Measurements from ENCODE around the gene ANGPTL3.
"Not testable (repeated sequence)": the region's sequence is repeated elsewhere in the genome, so short reads cannot be mapped to it uniquely, and the experiment has no call there.

ANGPTL3 gene

DNA sequence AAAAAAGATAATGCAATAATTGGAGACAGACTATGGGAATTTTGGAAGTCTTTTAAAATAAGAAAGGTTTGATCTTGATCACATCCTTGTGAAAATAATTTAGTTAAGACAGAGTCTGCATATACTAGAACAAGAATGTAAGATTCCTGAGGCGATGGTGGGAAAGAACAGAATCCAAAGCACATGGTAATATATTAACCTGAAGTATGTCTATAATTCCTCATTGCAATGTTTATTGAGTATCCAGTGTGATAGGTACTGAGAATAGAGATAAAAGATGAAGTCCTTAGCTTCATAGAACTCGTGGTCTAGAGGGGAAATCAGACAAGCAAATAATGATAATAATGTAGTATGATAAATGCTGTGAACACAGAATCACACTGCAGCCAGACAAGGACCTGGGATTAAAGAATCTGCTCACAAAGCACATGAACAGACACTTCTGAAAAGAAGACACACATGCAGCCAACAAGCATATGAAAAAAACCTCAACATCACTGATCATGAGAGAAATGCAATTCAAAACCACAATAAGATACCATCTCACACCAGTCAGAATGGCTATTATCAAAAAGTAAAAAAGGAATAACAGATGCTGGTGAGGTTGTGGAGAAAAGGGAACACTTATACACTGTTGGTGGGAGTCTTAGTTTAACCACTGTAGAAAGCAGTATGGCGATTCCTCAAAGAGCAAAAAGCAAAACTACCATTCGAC lies 6.9 kb upstream of the ANGPTL3 start:
- H3K27ac ChIP-seq (ENCODE audit: low read depth, low read length), result no peak overlapping the region
- H3K9me3 ChIP-seq (ENCODE audit: control insufficient read depth in 1 of 2, low read length in 2 of 2), result no peaks in the 10 kb centered on the region
- no peak overlapping the region for H3K4me3 ChIP-seq (ENCODE audit: low read depth in 1 of 2, low read length in 2 of 2)
- no peaks in the 10 kb centered on the region for H3K27me3 ChIP-seq (ENCODE audit: control insufficient read depth in 1 of 2, insufficient read depth in 2 of 2, low read length in 2 of 2)
- H3K4me1 ChIP-seq (ENCODE audit: control insufficient read depth in 1 of 2, insufficient read depth in 2 of 2, low read length in 2 of 2), result no peaks in the 10 kb centered on the region
- no peak overlapping the region for H3K9ac ChIP-seq (ENCODE audit: low read depth in 1 of 2, low read length in 2 of 2)
- no peaks in the 10 kb centered on the region for H3K36me3 ChIP-seq (ENCODE audit: control insufficient read depth in 1 of 2, insufficient read depth in 2 of 2, low read length in 2 of 2)

DNA sequence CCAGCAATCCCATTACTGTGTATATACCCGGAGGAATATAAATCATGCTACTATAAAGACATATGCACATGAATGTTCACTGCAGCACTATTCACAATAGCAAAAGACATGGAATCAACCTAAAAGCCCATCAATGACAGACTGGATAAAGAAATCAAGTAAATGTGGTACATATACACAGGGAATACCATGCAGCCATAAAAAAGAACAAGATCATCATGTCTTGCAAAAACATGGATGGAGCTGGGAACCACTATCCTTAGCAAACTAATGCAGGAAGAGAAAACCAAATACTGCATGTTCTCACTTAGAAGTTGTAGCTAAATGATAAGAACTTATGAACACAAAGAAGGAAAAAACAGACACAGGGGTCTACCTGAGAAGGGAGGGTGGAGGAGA lies 6.4 kb upstream of the ANGPTL3 start:
- no peaks in the 10 kb centered on the region for H3K36me3 ChIP-seq (ENCODE audit: control insufficient read depth in 1 of 2, insufficient read depth in 2 of 2, low read length in 2 of 2)
- H3K9me3 ChIP-seq (ENCODE audit: control insufficient read depth in 1 of 2, low read length in 2 of 2), result no peaks in the 10 kb centered on the region
- H3K27ac ChIP-seq (ENCODE audit: low read depth, low read length), result no peak overlapping the region
- H3K9ac ChIP-seq (ENCODE audit: low read depth in 1 of 2, low read length in 2 of 2), result no peak overlapping the region
- H3K27me3 ChIP-seq (ENCODE audit: control insufficient read depth in 1 of 2, insufficient read depth in 2 of 2, low read length in 2 of 2), result no peaks in the 10 kb centered on the region
- no peak overlapping the region for H3K4me3 ChIP-seq (ENCODE audit: low read depth in 1 of 2, low read length in 2 of 2)
- no peaks in the 10 kb centered on the region for H3K4me1 ChIP-seq (ENCODE audit: control insufficient read depth in 1 of 2, insufficient read depth in 2 of 2, low read length in 2 of 2)

DNA sequence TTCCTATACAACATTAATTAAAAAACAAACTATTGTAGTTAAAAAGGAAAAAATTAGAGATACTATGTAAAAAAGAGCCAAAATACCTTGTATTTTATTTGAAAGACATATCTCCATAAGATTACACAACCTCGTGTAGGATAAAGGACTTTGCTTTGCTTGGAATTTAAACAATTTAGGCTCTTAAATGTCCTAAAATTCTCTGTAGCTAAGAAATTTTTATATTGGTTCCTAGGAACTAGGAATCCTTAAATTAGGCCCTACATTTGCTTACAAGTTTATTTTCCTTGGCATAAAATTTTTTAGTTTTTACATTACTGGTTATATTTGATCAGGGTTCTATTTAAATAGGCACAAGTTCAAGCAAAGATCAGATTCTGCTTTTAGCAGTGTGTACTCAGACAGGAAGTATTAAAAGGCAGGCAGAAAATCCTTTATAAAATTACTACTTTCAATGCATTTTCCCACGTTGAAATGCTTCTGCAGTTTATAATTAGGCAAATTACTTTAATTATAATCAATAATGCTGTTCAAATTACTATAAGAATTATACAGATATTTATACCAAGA lies 3.4 kb upstream of the ANGPTL3 start:
- Histone ChIP-seq H3K36me3 (ENCODE audit: control insufficient read depth in 1 of 2, insufficient read depth in 2 of 2, low read length in 2 of 2) (no peaks in the 10 kb centered on the region), H3K27ac (ENCODE audit: low read depth, low read length) (no peak overlapping the region), H3K9me3 (ENCODE audit: control insufficient read depth in 1 of 2, low read length in 2 of 2) (no peaks in the 10 kb centered on the region), H3K4me3 (ENCODE audit: low read depth in 1 of 2, low read length in 2 of 2) (no peak overlapping the region), H3K4me1 (ENCODE audit: control insufficient read depth in 1 of 2, insufficient read depth in 2 of 2, low read length in 2 of 2) (no peaks in the 10 kb centered on the region), H3K9ac (ENCODE audit: low read depth in 1 of 2, low read length in 2 of 2) (no peak overlapping the region), H3K27me3 (ENCODE audit: control insufficient read depth in 1 of 2, insufficient read depth in 2 of 2, low read length in 2 of 2) (no peaks in the 10 kb centered on the region)

DNA sequence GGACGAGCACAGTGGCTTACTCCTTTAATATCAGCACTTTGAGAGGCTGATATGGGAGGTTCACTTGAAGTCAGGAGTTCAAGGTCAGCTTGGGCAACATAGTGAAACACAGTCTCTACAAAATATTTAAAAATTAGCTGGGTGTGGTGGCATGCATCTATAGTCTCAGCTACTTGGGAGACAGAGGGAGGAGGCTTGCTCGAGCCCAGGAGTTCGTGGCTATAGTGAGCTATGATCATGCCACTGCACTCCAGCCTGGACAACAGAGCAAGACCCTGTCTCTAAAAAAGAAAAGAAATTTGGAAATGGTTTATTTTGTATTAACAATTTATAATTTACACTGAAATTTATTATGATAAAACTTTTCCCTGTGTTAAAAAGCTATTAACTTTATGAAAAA lies 1.7 kb upstream of the ANGPTL3 start:
- no peak overlapping the region for H3K4me3 ChIP-seq (ENCODE audit: low read depth in 1 of 2, low read length in 2 of 2)
- no peaks in the 10 kb centered on the region for H3K4me1 ChIP-seq (ENCODE audit: control insufficient read depth in 1 of 2, insufficient read depth in 2 of 2, low read length in 2 of 2)
- H3K27ac ChIP-seq (ENCODE audit: low read depth, low read length), result no peak overlapping the region
- no peaks in the 10 kb centered on the region for H3K36me3 ChIP-seq (ENCODE audit: control insufficient read depth in 1 of 2, insufficient read depth in 2 of 2, low read length in 2 of 2)
- no peak overlapping the region for H3K9ac ChIP-seq (ENCODE audit: low read depth in 1 of 2, low read length in 2 of 2)
- no peaks in the 10 kb centered on the region for H3K27me3 ChIP-seq (ENCODE audit: control insufficient read depth in 1 of 2, insufficient read depth in 2 of 2, low read length in 2 of 2)
- no peaks in the 10 kb centered on the region for H3K9me3 ChIP-seq (ENCODE audit: control insufficient read depth in 1 of 2, low read length in 2 of 2)

DNA sequence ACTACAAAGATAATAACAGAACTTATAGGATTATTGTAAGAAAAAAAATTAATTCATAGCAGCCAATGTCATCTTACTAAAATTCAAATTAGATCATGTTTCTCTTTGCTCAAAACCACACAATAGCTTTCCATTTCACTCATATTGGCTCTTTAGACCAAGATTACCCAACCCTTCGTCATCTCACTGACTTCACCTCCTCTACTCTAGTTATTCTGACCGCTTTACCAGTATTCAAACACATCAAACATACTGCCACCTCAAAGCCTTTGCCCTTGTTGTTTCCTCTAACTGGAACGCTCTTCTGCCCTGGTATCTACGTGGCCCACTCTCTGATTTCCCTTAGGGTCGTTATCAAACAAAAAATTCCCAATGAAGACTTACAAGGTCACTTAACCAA lies 1.7 kb downstream of the ANGPTL3 start:
- H3K4me1 ChIP-seq (ENCODE audit: control insufficient read depth in 1 of 2, insufficient read depth in 2 of 2, low read length in 2 of 2), result no peaks in the 10 kb centered on the region
- H3K9ac ChIP-seq (ENCODE audit: low read depth in 1 of 2, low read length in 2 of 2), result no peak overlapping the region
- no peaks in the 10 kb centered on the region for H3K9me3 ChIP-seq (ENCODE audit: control insufficient read depth in 1 of 2, low read length in 2 of 2)
- H3K27me3 ChIP-seq (ENCODE audit: control insufficient read depth in 1 of 2, insufficient read depth in 2 of 2, low read length in 2 of 2), result no peaks in the 10 kb centered on the region
- no peak overlapping the region for H3K4me3 ChIP-seq (ENCODE audit: low read depth in 1 of 2, low read length in 2 of 2)
- H3K27ac ChIP-seq (ENCODE audit: low read depth, low read length), result no peak overlapping the region
- no peaks in the 10 kb centered on the region for H3K36me3 ChIP-seq (ENCODE audit: control insufficient read depth in 1 of 2, insufficient read depth in 2 of 2, low read length in 2 of 2)

DNA sequence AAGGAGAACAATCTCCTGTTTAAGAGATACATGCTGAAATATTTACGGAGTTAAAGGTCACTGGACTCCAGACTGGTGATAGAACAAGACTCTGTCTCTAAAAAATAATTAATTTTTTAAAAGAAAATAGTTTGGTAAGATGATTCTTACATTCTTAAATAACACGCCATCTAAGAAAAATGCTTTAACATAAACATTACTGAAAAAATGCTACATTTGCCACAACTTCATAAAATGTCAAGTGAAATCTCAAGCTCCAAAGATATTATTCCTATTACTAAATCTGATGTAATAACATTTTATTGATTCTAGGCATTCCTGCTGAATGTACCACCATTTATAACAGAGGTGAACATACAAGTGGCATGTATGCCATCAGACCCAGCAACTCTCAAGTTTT lies 4.1 kb downstream of the ANGPTL3 start:
- Histone ChIP-seq H3K4me1 (ENCODE audit: control insufficient read depth in 1 of 2, insufficient read depth in 2 of 2, low read length in 2 of 2) (no peaks in the 10 kb centered on the region), H3K9ac (ENCODE audit: low read depth in 1 of 2, low read length in 2 of 2) (no peak overlapping the region), H3K9me3 (ENCODE audit: control insufficient read depth in 1 of 2, low read length in 2 of 2) (no peaks in the 10 kb centered on the region), H3K4me3 (ENCODE audit: low read depth in 1 of 2, low read length in 2 of 2) (no peak overlapping the region), H3K36me3 (ENCODE audit: control insufficient read depth in 1 of 2, insufficient read depth in 2 of 2, low read length in 2 of 2) (no peaks in the 10 kb centered on the region), H3K27me3 (ENCODE audit: control insufficient read depth in 1 of 2, insufficient read depth in 2 of 2, low read length in 2 of 2) (no peaks in the 10 kb centered on the region), H3K27ac (ENCODE audit: low read depth, low read length) (no peak overlapping the region)

DNA sequence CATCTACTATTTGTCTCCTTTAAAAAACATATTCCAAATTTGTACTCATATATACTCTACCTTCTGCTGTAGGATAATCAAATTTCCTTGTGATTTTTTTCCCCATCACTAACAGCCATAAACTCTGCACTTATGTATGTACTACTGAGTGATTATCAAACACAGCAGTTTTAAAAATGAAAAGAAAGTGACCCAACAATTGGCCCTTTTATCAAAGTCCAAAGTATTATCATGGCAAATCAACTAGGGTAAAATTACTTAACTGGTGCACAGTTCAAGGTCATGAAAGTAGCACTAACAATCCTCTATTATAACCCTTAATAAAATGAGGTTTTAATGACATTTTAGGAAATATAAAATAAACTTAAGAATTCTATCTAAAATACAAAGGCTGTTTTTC lies 11.6 kb downstream of the ANGPTL3 start:
- H3K9me3 ChIP-seq (ENCODE audit: control insufficient read depth in 1 of 2, low read length in 2 of 2), result no peaks in the 10 kb centered on the region
- no peak overlapping the region for H3K4me3 ChIP-seq (ENCODE audit: low read depth in 1 of 2, low read length in 2 of 2)
- no peak overlapping the region for H3K9ac ChIP-seq (ENCODE audit: low read depth in 1 of 2, low read length in 2 of 2)
- no peak overlapping the region for H3K27ac ChIP-seq (ENCODE audit: low read depth, low read length)
- H3K36me3 ChIP-seq (ENCODE audit: control insufficient read depth in 1 of 2, insufficient read depth in 2 of 2, low read length in 2 of 2), result no peaks in the 10 kb centered on the region
- no peaks in the 10 kb centered on the region for H3K27me3 ChIP-seq (ENCODE audit: control insufficient read depth in 1 of 2, insufficient read depth in 2 of 2, low read length in 2 of 2)
- no peaks in the 10 kb centered on the region for H3K4me1 ChIP-seq (ENCODE audit: control insufficient read depth in 1 of 2, insufficient read depth in 2 of 2, low read length in 2 of 2)

DNA sequence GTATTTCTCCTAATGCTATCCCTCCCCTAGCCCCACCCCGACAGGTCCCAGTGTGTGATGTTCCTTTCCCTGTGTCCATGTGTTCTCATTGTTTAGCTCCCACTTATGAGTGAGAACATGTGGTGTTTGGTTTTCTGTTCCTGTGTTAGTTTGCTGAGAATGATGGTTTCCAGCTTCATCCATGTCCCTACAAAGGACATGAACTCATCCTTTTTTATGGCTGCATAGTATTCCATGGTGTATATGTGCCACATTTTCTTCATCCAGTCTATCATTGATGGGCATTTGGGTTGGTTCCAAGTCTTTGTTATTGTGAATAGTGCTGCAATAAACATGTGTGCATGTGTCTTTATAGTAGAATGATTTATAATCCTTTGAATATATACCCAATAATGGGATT lies 13.3 kb downstream of the ANGPTL3 start:
- H3K27ac ChIP-seq (ENCODE audit: low read depth, low read length); H3K9ac ChIP-seq (ENCODE audit: low read depth in 1 of 2, low read length in 2 of 2); H3K27me3 ChIP-seq (ENCODE audit: control insufficient read depth in 1 of 2, insufficient read depth in 2 of 2, low read length in 2 of 2); H3K4me3 ChIP-seq (ENCODE audit: low read depth in 1 of 2, low read length in 2 of 2); H3K9me3 ChIP-seq (ENCODE audit: control insufficient read depth in 1 of 2, low read length in 2 of 2); H3K36me3 ChIP-seq (ENCODE audit: control insufficient read depth in 1 of 2, insufficient read depth in 2 of 2, low read length in 2 of 2); H3K4me1 ChIP-seq (ENCODE audit: control insufficient read depth in 1 of 2, insufficient read depth in 2 of 2, low read length in 2 of 2): not testable (repeated sequence)

DNA sequence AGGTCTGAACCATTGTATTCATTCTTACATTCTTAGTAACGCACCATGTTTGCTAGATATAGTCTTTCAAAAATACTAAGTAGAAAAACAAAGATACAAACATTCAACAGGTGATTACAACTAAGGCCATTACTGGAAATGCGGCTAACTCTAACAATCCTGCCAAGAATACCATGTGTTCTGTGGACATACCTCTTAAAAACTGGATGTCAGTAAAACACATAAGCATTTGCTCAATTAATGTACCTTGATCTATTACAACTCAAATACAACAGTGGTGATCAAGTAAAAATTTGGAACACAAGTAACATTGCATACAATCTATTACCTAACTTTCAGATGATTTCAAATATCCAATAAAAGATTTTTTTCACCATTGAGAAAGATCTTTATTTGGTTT lies 15.4 kb downstream of the ANGPTL3 start:
- Histone ChIP-seq H3K27ac (ENCODE audit: low read depth, low read length) (no peak overlapping the region), H3K9ac (ENCODE audit: low read depth in 1 of 2, low read length in 2 of 2) (no peak overlapping the region), H3K4me1 (ENCODE audit: control insufficient read depth in 1 of 2, insufficient read depth in 2 of 2, low read length in 2 of 2) (no peaks in the 10 kb centered on the region), H3K27me3 (ENCODE audit: control insufficient read depth in 1 of 2, insufficient read depth in 2 of 2, low read length in 2 of 2) (no peaks in the 10 kb centered on the region), H3K36me3 (ENCODE audit: control insufficient read depth in 1 of 2, insufficient read depth in 2 of 2, low read length in 2 of 2) (peaks cover 1 to 2% of the 10 kb centered on the region in 2 donors), H3K9me3 (ENCODE audit: control insufficient read depth in 1 of 2, low read length in 2 of 2) (no peaks in the 10 kb centered on the region), H3K4me3 (ENCODE audit: low read depth in 1 of 2, low read length in 2 of 2) (no peak overlapping the region)

DNA sequence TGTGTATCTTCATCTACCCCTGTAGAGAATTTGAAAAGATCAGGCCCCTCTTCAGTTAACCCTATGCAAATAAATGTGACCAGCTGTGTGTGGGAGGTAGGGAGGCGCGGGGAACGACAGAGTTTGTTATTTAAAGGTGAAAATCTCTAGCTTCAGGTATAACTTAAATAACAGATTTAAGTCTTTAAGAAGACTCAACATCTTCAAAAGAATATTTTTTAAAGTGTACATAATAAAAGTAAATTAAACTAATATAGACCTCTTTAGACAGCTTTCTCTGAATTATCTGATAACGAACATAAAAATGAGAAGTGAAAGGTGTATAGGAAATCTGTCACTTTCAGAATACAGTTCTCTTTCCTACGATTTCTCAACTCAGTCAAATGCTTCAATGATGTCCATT lies 16.0 kb downstream of the ANGPTL3 start:
- Histone ChIP-seq H3K4me1 (ENCODE audit: control insufficient read depth in 1 of 2, insufficient read depth in 2 of 2, low read length in 2 of 2) (no peaks in the 10 kb centered on the region), H3K4me3 (ENCODE audit: low read depth in 1 of 2, low read length in 2 of 2) (no peak overlapping the region), H3K27me3 (ENCODE audit: control insufficient read depth in 1 of 2, insufficient read depth in 2 of 2, low read length in 2 of 2) (no peaks in the 10 kb centered on the region), H3K36me3 (ENCODE audit: control insufficient read depth in 1 of 2, insufficient read depth in 2 of 2, low read length in 2 of 2) (peaks cover 4 to 7% of the 10 kb centered on the region in 2 donors), H3K27ac (ENCODE audit: low read depth, low read length) (no peak overlapping the region), H3K9ac (ENCODE audit: low read depth in 1 of 2, low read length in 2 of 2) (no peak overlapping the region), H3K9me3 (ENCODE audit: control insufficient read depth in 1 of 2, low read length in 2 of 2) (no peaks in the 10 kb centered on the region)
